Pancreas (tissue), 10 donors: ENCODE results near the gene SPATA2. TPM values are rescaled to one million over a fixed set of nuclear protein-coding genes. Genes with fewer than 3 reads are reported as not detected.
"Not testable (repeated sequence)": the region's sequence is repeated elsewhere in the genome, so short reads cannot be mapped to it uniquely, and the experiment has no call there.

ENCODE experiments used
- ATAC-seq, 4 donors: fragments of 200-7000 bp; cut with Tn5 transposase; one replicate each; pipeline versions ENCODE4 v1.8.0 to v1.9.1; 2020; ENCODE audit warnings: mild to moderate bottlenecking in 4 of 4, moderate library complexity in 4 of 4
- DNase-seq, 6 donors: peaks; one replicate each; pipeline ENCODE4 v3.0.0-alpha.2; 2020
- FAIRE-seq: peaks from 2 replicates; lab custom pipeline; 2012; peaks lifted over from hg19 to GRCh38; lab: Jason Lieb, UNC
- H3K27ac ChIP-seq, 4 donors: fragments of 200-600 bp; sonication (generic); 1 replicate in 3 of 4; 2 replicates in 1 of 4; pipeline versions ENCODE4 v1.5.0 to v1.8.0; 2020
- H3K27me3 ChIP-seq, 4 donors: fragments of 200-600 bp; one replicate each; pipeline ENCODE4 v1.8.0; 2021
- H3K36me3 ChIP-seq, 3 donors: fragments of 200-600 bp; sonication (generic) in 1 of 3; one replicate each; pipeline versions ENCODE4 v1.5.0 to v1.8.0; 2020 to 2021
- H3K4me1 ChIP-seq, 3 donors: fragments of 200-600 bp; one replicate each; pipeline ENCODE4 v1.8.0; 2021
- H3K4me3 ChIP-seq, 4 donors: fragments of 200-600 bp; sonication (generic) in 2 of 4; one replicate each; pipeline versions ENCODE4 v1.5.0 to v1.8.0; 2020 to 2021
- H3K9me3 ChIP-seq, 4 donors: fragments of 200-600 bp; one replicate each; pipeline ENCODE4 v1.8.0; 2021
- CTCF ChIP-seq, 4 donors: fragments of 200-600 bp; sonication (generic) in 3 of 4; IDR thresholded peaks; one replicate each; pipeline versions ENCODE4 v1.5.0 to v1.8.0; 2021; ENCODE audit warnings: antibody characterized with exemption in 4 of 4
- WGBS, 2 donors: extraction: QIAGEN DNeasy Blood & Tissue Kit; methylation state at CpG; one replicate each; pipeline ENCODE4 v1.1.7; 2013; 5-methylcytosine and 5-hydroxymethylcytosine counted together
- intact Hi-C, 3 donors: fragments of 100-400 bp; cut with DNase I; formaldehyde crosslinking; loops; one replicate each; pipeline versions ENCODE4 v1.11.1 to v1.14.2; 2022
- polyA plus RNA-seq, 2 donors: library from polyadenylated mRNA; stranded (reverse); fragments of 200-250 nt; gene quantifications; one replicate each; pipeline ENCODE4 v1.2.3, GENCODE V29; 2013
- total RNA-seq, 6 donors: library from RNA; stranded (reverse); fragmentation: NEBNext Ultra II Directional in 4 of 6; extraction: Animal tissue kit (Norgen Biotek cat#: 25700) in 4 of 6; gene quantifications; one replicate each; pipeline versions ENCODE4 v1.2.1 to v1.2.4, GENCODE V29; 2021 to 2023
- donor health status: healthy with polysubstance abuse.
- donor health status: DM: no; HTN: no; CAD: no; lungs with moderate emphysema.
- donor health status: DM: no; HTN: no; CAD: no.
- donor health status: control.
- donor health status: control.
- donor health status: Bipolar disorder and iron deficiency.
- donor health status: DM: yes; HTN: yes; CAD: no.
- donor health status: DM: no; HTN: no; CAD: no.
- donor health status: DM: no; HTN: no; CAD: no.
- donor health status: DM: yes; HTN: yes; CAD: no.

Gene SPATA2
- total and polyA plus RNA-seq, 8 donors: 3.9 to 7.0 (median 4.6) TPM

DNA sequence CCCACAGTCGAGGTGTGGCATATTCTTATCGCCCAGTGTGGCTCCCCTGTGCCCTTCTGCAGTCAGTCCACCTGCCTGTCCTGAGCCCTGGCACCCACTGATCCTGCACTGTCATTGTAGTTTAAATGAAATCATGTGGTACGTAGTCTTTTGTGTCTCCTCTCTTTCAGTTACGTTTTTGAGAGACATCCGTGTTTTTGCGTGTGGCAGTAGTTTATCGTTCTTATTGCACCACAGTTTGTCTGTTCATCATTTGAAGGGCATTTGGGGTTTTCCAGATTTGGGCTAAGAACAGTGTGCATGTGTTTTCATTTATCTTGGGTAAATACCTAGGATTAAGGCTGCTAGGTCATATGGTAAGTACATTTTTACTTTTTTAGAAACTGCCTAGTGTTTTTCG, 49.3 kb downstream of the SPATA2 start:
- FAIRE-seq (no peak), DNase-seq (no peak), ATAC-seq (no peak)
- H3K36me3 ChIP-seq: peaks cover 0 to 3% (median 3%) of the 10 kb centered on the region in 3 donors
- no peaks in the 10 kb centered on the region for H3K4me1 ChIP-seq
- intact Hi-C loops: no loop called here
- no peak for TF ChIP-seq CTCF (IDR thresholded peaks at IDR 0.05)
- H3K27ac ChIP-seq: no peak overlapping the region
- no peaks in the 10 kb centered on the region for H3K9me3 ChIP-seq
- no peak overlapping the region for H3K4me3 ChIP-seq
- H3K27me3 ChIP-seq: no peaks in the 10 kb centered on the region
- WGBS, 2 donors: 81 to 82% methylated on average over 8 of the region's 8 CpGs

DNA sequence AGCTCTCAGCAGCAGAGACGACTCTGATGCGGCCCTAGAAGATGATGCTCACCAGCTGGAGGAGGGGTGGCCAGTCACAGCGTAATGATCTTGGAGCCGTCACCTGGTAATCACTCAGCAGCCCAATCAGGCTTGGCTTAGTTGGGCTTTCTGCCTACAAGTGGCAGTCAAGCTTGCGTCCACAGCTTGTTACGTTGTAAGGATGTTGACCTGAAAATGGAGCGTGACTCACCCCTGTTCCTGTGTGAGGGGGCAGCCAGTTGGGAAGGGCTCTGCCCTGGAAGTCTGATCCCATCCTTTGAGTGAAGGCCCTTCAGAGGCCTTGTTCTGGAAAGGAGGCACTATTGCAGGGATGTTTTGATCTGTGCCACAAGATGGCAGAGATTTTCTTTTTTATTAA, 49.8 kb downstream of the SPATA2 start:
- ATAC-seq (no peak), DNase-seq (no peak), FAIRE-seq (no peak)
- no peaks in the 10 kb centered on the region for H3K4me1 ChIP-seq
- 91 to 93% methylated on average over 7 of the region's 7 CpGs for WGBS, 2 donors
- no peaks in the 10 kb centered on the region for H3K27me3 ChIP-seq
- no peak overlapping the region for H3K27ac ChIP-seq
- TF ChIP-seq CTCF (IDR thresholded peaks at IDR 0.05): no peak
- intact Hi-C loops: no loop called here
- no peaks in the 10 kb centered on the region for H3K9me3 ChIP-seq
- H3K4me3 ChIP-seq: no peak overlapping the region
- peaks cover 0 to 3% (median 3%) of the 10 kb centered on the region in 3 donors for H3K36me3 ChIP-seq

GRCh38 chr20:49863666-49864065, 51.7 kb downstream of the SPATA2 start:
- no peak for FAIRE-seq

GRCh38 chr20:49862607-49863200, 52.6 kb downstream of the SPATA2 start:
- Histone ChIP-seq H3K27ac (no peak overlapping the region), H3K4me1 (no peaks in the 10 kb centered on the region), H3K36me3 (peaks cover 0 to 3% (median 3%) of the 10 kb centered on the region in 3 donors), H3K4me3 (no peak overlapping the region), H3K9me3 (no peaks in the 10 kb centered on the region), H3K27me3 (no peaks in the 10 kb centered on the region)
- no peak for TF ChIP-seq CTCF (IDR thresholded peaks at IDR 0.05)
- ATAC-seq: no peak
- intact Hi-C loops: no loop called here
- WGBS, 2 donors: 86 to 89% methylated on average over 6 of the region's 6 CpGs
- DNase-seq: no peak
- no peak for FAIRE-seq

More at GRCh38 chr20:49863666-49864065, 51.7 kb downstream of the SPATA2 start:
- no peaks in the 10 kb centered on the region for H3K27me3 ChIP-seq
- WGBS, 2 donors: 90 to 95% methylated on average over 6 of the region's 6 CpGs
- no peaks in the 10 kb centered on the region for H3K9me3 ChIP-seq
- TF ChIP-seq CTCF (IDR thresholded peaks at IDR 0.05): no peak
- H3K36me3 ChIP-seq: peaks cover 0 to 3% (median 3%) of the 10 kb centered on the region in 3 donors
- no peaks in the 10 kb centered on the region for H3K4me1 ChIP-seq
- intact Hi-C loops: no loop called here
- no peak overlapping the region for H3K27ac ChIP-seq
- H3K4me3 ChIP-seq: no peak overlapping the region
- DNase-seq: no peak
- ATAC-seq: peak in 2 of 4 donors; percentile 49 to 50

GRCh38 chr20:49861232-49861631, 54.1 kb downstream of the SPATA2 start:
- WGBS, 2 donors: 89 to 91% methylated on average over 3 of the region's 3 CpGs
- H3K27ac ChIP-seq, ATAC-seq, H3K27me3 ChIP-seq, H3K4me1 ChIP-seq, H3K4me3 ChIP-seq, H3K36me3 ChIP-seq, intact Hi-C loops, DNase-seq, H3K9me3 ChIP-seq, FAIRE-seq: not testable (repeated sequence)
